T-cell (primary cell): ENCODE data around the gene KCTD13. TPM values are rescaled to one million over a fixed set of nuclear protein-coding genes. Genes with fewer than 3 reads are reported as not detected.

Experiments
- ATAC-seq, 4 experiments: fragments of 200-7000 bp in 3 of 4; fragments of 150-1000 bp in 1 of 4; cut with Tn5 transposase; replicated peaks in 1 of 4; 1 replicate in 3 of 4; 2 replicates in 1 of 4; pipeline ENCODE4 v1.10.0; 2021; ENCODE audit warnings: moderate library complexity in 3 of 4, mild to moderate bottlenecking in 2 of 4, moderate number of reproducible peaks in 1 of 4
- CTCF ChIA-PET, 2 donors: fragments of 300-600 bp; sonication (Branson Sonifier 250); formaldehyde crosslinking; loops; one replicate each; lab custom pipeline; 2022; ENCODE audit warnings: antibody characterized with exemption in 2 of 2; lab: Charles Lee
- POLR2A ChIA-PET, 2 donors: fragments of 300-600 bp; sonication (Branson Sonifier 250); formaldehyde crosslinking; loops; one replicate each; lab custom pipeline; 2022; ENCODE audit warnings: antibody characterized with exemption in 2 of 2; lab: Charles Lee
- DNase-seq, 35 experiments: peaks; one replicate each; pipeline versions ENCODE4 v3.0.0 to v3.0.0-alpha.2; 2013 to 2023
- H3K27ac ChIP-seq: one replicate; pipeline ENCODE4 v1.5.1; 2013; ENCODE audit warnings: low read length
- H3K27me3 ChIP-seq, 2 experiments: replicated peaks in 1 of 2; 1 replicate in 1 of 2; 2 replicates in 1 of 2; pipeline versions ENCODE4 v1.6.1 to v1.7.0; 2013; ENCODE audit warnings: low read length in 1 of 2, mixed read lengths in 1 of 2; ENCODE audit not compliant: control insufficient read depth in 2 of 2, insufficient read depth in 2 of 2; ENCODE audit errors: extremely low read depth in 1 of 2
- H3K36me3 ChIP-seq, 2 donors: 1 replicate in 1 of 2; 2 replicates in 1 of 2; pipeline versions ENCODE4 v1.6.1 to v1.7.0; 2013; ENCODE audit warnings: low read length in 1 of 2; ENCODE audit not compliant: control insufficient read depth in 2 of 2, insufficient read depth in 1 of 2; ENCODE audit errors: extremely low read depth in 1 of 2
- H3K4me1 ChIP-seq, 2 experiments: 1 replicate in 1 of 2; 2 replicates in 1 of 2; pipeline versions ENCODE4 v1.6.1 to v1.7.0; 2013; ENCODE audit warnings: low read length in 2 of 2, mixed read lengths in 1 of 2; ENCODE audit not compliant: insufficient read depth in 2 of 2, control insufficient read depth in 1 of 2; ENCODE audit errors: extremely low read depth in 1 of 2
- H3K4me3 ChIP-seq, 2 donors: 1 replicate in 1 of 2; 2 replicates in 1 of 2; pipeline versions ENCODE4 v1.5.1 to v1.7.0; 2013; ENCODE audit warnings: mild to moderate bottlenecking in 2 of 2, low read length in 1 of 2, moderate library complexity in 1 of 2; ENCODE audit not compliant: control insufficient read depth in 1 of 2; ENCODE audit errors: extremely low read depth in 1 of 2
- H3K9me3 ChIP-seq: 2 replicates; pipeline ENCODE4 v1.7.0; 2013
- H3K27ac Mint-ChIP-seq, 2 donors: one replicate each; pipeline ENCODE4 v1.8.0; 2020 to 2021; ENCODE audit warnings: mild to moderate bottlenecking in 2 of 2, mixed read lengths in 2 of 2
- H3K27me3 Mint-ChIP-seq, 2 donors: one replicate each; pipeline ENCODE4 v1.8.0; 2021 to 2022; ENCODE audit warnings: mixed read lengths in 2 of 2
- H3K36me3 Mint-ChIP-seq: one replicate; pipeline ENCODE4 v1.8.0; 2021; ENCODE audit warnings: mixed read lengths
- H3K4me1 Mint-ChIP-seq, 3 donors: one replicate each; pipeline ENCODE4 v1.8.0; 2020 to 2022; ENCODE audit warnings: mixed read lengths in 3 of 3, mild to moderate bottlenecking in 1 of 3
- H3K4me3 Mint-ChIP-seq, 3 donors: one replicate each; pipeline ENCODE4 v1.8.0; 2020 to 2022; ENCODE audit warnings: mild to moderate bottlenecking in 3 of 3, mixed read lengths in 3 of 3, moderate library complexity in 3 of 3
- H3K9me3 Mint-ChIP-seq, 3 donors: one replicate each; pipeline ENCODE4 v1.8.0; 2020 to 2022; ENCODE audit warnings: mixed read lengths in 3 of 3
- WGBS: methylation state at CpG from one replicate; pipeline ENCODE4 v1.1.5; 2013; ENCODE audit warnings: missing lambda C conversion rate; ENCODE audit not compliant: insufficient coverage; 5-methylcytosine and 5-hydroxymethylcytosine counted together
- total RNA-seq, 35 experiments: library from RNA in 6 of 35; stranded (reverse) in 6 of 35; fragments of 120-200 nt in 1 of 35; gene quantifications; one replicate each; pipeline versions ENCODE4 v1.2.1 to v1.2.4 and lab custom pipeline; 2013 to 2026

Gene KCTD13
- total RNA-seq, 5 donors from 2014 or later (not counting 1 experiment from before 2014, with no cell fraction given) = 48.4 to 87.3 (median 79.1) TPM

DNA sequence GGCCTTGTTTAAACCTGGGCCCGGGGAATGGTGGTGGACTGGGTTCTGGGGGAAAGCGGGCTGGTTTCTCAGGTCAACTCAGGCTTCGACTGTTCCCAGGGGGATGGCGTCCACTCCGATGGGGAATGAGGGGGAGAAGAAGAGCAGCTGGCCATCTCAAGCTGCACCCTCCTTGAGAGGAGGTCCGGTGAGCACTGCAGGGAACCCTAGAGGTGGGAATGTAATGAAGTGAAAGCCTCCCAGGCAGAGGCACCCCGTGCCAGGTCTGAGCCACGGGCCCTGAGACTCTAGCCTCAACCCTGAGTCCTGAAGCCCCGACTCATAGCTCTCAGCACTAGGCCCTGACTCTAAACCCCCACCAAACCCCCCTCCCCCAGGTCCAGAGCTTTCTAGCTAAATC is 61.8 kb downstream of the KCTD13 start:
- ChIA-PET POLR2A (no interaction called here), CTCF (interaction anchor here in 1 of 2 donors (1.6 kb wide), 1 partner anchor 16 kb away, joined by 4 read pairs; no protein-coding TSS in a partner anchor)
- Mint-ChIP-seq H3K4me3 (peak overlapping the region in 1 of 3 donors; percentile 17), H3K4me1 (peaks cover 20 to 33% (median 21%) of the 10 kb centered on the region in 3 donors), H3K27me3 (no peaks in the 10 kb centered on the region), H3K36me3 (peaks cover 13% of the 10 kb centered on the region), H3K9me3 (no peaks in the 10 kb centered on the region), H3K27ac (no peak overlapping the region)
- Histone ChIP-seq H3K4me3 (no peak overlapping the region), H3K27ac (no peak overlapping the region), H3K4me1 (peaks cover 5 to 31% of the 10 kb centered on the region in 2 experiments), H3K36me3 (peaks cover 6 to 20% of the 10 kb centered on the region in 2 donors), H3K27me3 (peaks cover 0 to 4% of the 10 kb centered on the region in 2 experiments), H3K9me3 (no peaks in the 10 kb centered on the region)
- DNase-seq (no peak), ATAC-seq (no peak)
- 72% methylated on average over 8 of the region's 9 CpGs for WGBS

DNA sequence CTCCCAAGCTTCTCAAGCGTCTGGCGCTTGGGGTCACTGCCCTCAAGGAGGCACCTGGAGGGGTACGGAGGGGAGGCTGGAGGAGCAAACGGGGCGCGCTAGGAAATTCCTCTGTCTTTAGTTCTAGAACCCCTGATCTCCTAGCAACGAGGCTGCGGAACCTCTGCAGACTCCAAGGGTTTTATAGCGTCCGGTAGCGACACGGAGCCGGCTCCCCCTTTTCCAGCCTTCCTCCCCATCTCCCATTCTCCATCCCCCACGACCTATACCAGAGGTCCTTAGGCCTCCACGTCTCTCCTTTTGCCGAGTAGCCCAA is 62.4 kb downstream of the KCTD13 start:
- Mint-ChIP-seq H3K27me3 (no peaks in the 10 kb centered on the region), H3K4me1 (peaks cover 20 to 33% (median 21%) of the 10 kb centered on the region in 3 donors), H3K27ac (peak overlapping the region; percentile 99 to 100), H3K9me3 (no peaks in the 10 kb centered on the region), H3K36me3 (peaks cover 18% of the 10 kb centered on the region), H3K4me3 (peak overlapping the region in 2 of 3 donors; percentile 91 to 94)
- no peaks in the 10 kb centered on the region for H3K9me3 ChIP-seq
- H3K27ac ChIP-seq = peak overlapping the region; percentile 99
- DNase-seq = no peak
- ChIA-PET POLR2A (no interaction called here), CTCF (interaction anchor here in 1 of 2 donors (0.5 to 1.6 kb wide), 2 partner anchors 15 to 1041 kb away, joined by 3 to 4 read pairs; partner anchors contain the start of gene ATXN2L)
- peak overlapping the region in 1 of 2 donors; percentile 2 for H3K4me3 ChIP-seq
- ATAC-seq = no peak
- peaks cover 12 to 26% of the 10 kb centered on the region in 2 donors for H3K36me3 ChIP-seq
- no CpG with 5 or more reads among the region's 16 CpGs for WGBS
- H3K4me1 ChIP-seq = peaks cover 5 to 31% of the 10 kb centered on the region in 2 experiments
- peaks cover 0 to 4% of the 10 kb centered on the region in 2 experiments for H3K27me3 ChIP-seq

DNA sequence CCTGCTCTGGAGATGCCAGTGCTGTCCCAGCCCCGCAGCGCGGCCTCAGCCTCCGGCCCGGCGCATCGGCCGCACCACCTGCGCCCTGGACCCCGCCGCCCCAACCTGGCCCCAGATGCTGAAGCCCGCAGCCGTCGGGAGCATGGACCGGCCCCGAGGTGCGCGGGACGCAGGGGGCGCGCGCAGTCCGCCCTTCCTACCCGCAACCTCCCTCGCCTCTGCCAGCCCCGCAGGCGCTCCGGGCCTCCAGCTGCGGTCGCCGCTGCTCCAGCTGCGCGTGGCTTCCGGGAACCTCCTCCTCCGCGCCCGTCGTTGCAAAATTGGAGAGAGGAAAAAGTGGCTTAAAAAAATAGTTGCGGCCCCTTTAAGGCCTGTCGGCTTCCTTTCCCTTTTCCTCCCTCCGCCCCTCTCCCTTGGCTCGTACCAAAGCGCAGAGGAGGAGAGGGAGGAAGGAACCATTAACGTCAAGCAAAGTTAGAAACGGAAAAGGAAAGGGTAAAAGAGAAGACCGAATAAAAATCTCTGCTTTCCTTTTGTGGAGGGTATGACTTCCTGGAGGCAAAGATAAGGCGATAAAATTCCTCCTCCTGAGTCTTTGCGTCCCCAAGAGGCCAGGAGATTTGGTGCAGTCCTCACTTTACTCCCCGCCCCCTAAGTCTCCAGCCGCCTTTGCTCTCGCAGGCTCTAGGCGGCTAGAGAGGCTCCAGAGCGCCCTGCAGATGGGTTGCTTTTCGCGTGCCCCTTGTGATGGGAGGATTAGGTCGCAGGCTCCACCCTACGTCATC is 63.0 kb downstream of the KCTD13 start, which contains the start of gene CDIPT:
TSS of gene CDIPT (minus strand) at position 343 of the 785 bp plus-strand sequence. CDS start 369 bp downstream, outside the sequence.
- Histone ChIP-seq H3K9me3 (no peaks in the 10 kb centered on the region), H3K27ac (peak within 1 kb of the TSS; percentile 99), H3K4me3 (peak within 1 kb of the TSS; percentile 82 to 83), H3K27me3 (peaks cover 0 to 4% of the 10 kb centered on the region in 2 experiments), H3K36me3 (peaks cover 15 to 31% of the 10 kb centered on the region in 2 donors), H3K4me1 (peaks cover 5 to 31% of the 10 kb centered on the region in 2 experiments)
- Mint-ChIP-seq H3K27ac (peak within 1 kb of the TSS; percentile 99 to 100), H3K4me3 (peak within 1 kb of the TSS; percentile 91 to 94 (median 94)), H3K27me3 (no peaks in the 10 kb centered on the region), H3K4me1 (peaks cover 20 to 33% (median 23%) of the 10 kb centered on the region in 3 donors), H3K9me3 (no peaks in the 10 kb centered on the region), H3K36me3 (peaks cover 22% of the 10 kb centered on the region)
- DNase-seq = peak; percentile 85 to 97 (median 92)
- ChIA-PET CTCF (interaction anchor here in 1 of 2 donors (0.5 to 1.6 kb wide), 2 partner anchors 15 to 1041 kb away, joined by 3 to 4 read pairs; partner anchors contain the start of gene ATXN2L), POLR2A (interaction anchor here in 1 of 2 donors (0.8 kb wide), 1 partner anchor 58 kb away, joined by 4 read pairs; no protein-coding TSS in a partner anchor)
- peak; percentile 97 to 98 (median 98) for ATAC-seq
- WGBS = 0% methylated on average over 26 of the region's 57 CpGs

GRCh38 chr16:29862383-29862883 is 63.6 kb downstream of the KCTD13 start:
- H3K4me1 ChIP-seq = peaks cover 5 to 31% of the 10 kb centered on the region in 2 experiments
- H3K36me3 Mint-ChIP-seq = peaks cover 22% of the 10 kb centered on the region
- H3K36me3 ChIP-seq = peaks cover 15 to 32% of the 10 kb centered on the region in 2 donors
- peak overlapping the region; percentile 91 to 94 (median 94) for H3K4me3 Mint-ChIP-seq
- POLR2A ChIA-PET = no interaction called here
- WGBS = 0% methylated on average over 26 of the region's 27 CpGs
- ATAC-seq (peak in 1 of 4 experiments; percentile 1), DNase-seq (peak in 1 of 35 experiments; percentile 8)
- no peaks in the 10 kb centered on the region for H3K9me3 Mint-ChIP-seq
- peaks cover 20 to 33% (median 23%) of the 10 kb centered on the region in 3 donors for H3K4me1 Mint-ChIP-seq
- peak overlapping the region; percentile 11 for H3K27ac ChIP-seq
- peak overlapping the region; percentile 92 to 93 for H3K27ac Mint-ChIP-seq
- peaks cover 0 to 3% of the 10 kb centered on the region in 2 experiments for H3K27me3 ChIP-seq
- H3K9me3 ChIP-seq = no peaks in the 10 kb centered on the region
- peak overlapping the region; percentile 82 to 83 for H3K4me3 ChIP-seq
- CTCF ChIA-PET = no interaction called here
- no peaks in the 10 kb centered on the region for H3K27me3 Mint-ChIP-seq

GRCh38 chr16:29860218-29860617 is 65.8 kb downstream of the KCTD13 start:
- H3K27me3 ChIP-seq = no peaks in the 10 kb centered on the region
- POLR2A ChIA-PET = no interaction called here
- peaks cover 5 to 31% of the 10 kb centered on the region in 2 experiments for H3K4me1 ChIP-seq
- no peak overlapping the region for H3K27ac Mint-ChIP-seq
- peaks cover 20 to 33% (median 23%) of the 10 kb centered on the region in 3 donors for H3K4me1 Mint-ChIP-seq
- peaks cover 22% of the 10 kb centered on the region for H3K36me3 Mint-ChIP-seq
- no peak overlapping the region for H3K4me3 ChIP-seq
- H3K9me3 ChIP-seq = no peaks in the 10 kb centered on the region
- CTCF ChIA-PET = no interaction called here
- H3K27me3 Mint-ChIP-seq = no peaks in the 10 kb centered on the region
- 90% methylated on average over 7 of the region's 9 CpGs for WGBS
- no peak for DNase-seq
- peak overlapping the region; percentile 91 to 94 (median 94) for H3K4me3 Mint-ChIP-seq
- H3K27ac ChIP-seq = no peak overlapping the region
- ATAC-seq = no peak
- H3K36me3 ChIP-seq = peaks cover 15 to 32% of the 10 kb centered on the region in 2 donors
- no peaks in the 10 kb centered on the region for H3K9me3 Mint-ChIP-seq

GRCh38 chr16:29858974-29859373 is 67.1 kb downstream of the KCTD13 start:
- WGBS = 97% methylated on average over 17 of the region's 19 CpGs
- Mint-ChIP-seq H3K4me3 (no peak overlapping the region), H3K27ac (no peak overlapping the region)

More at GRCh38 chr16:29858974-29859373, 67.1 kb downstream of the KCTD13 start:
- Mint-ChIP-seq H3K4me1 (peaks cover 20 to 31% (median 23%) of the 10 kb centered on the region in 3 donors), H3K27me3 (no peaks in the 10 kb centered on the region), H3K9me3 (no peaks in the 10 kb centered on the region), H3K36me3 (peaks cover 22% of the 10 kb centered on the region)
- Histone ChIP-seq H3K36me3 (peaks cover 15 to 32% of the 10 kb centered on the region in 2 donors), H3K27ac (no peak overlapping the region), H3K4me3 (no peak overlapping the region), H3K27me3 (no peaks in the 10 kb centered on the region), H3K4me1 (peaks cover 5 to 31% of the 10 kb centered on the region in 2 experiments), H3K9me3 (no peaks in the 10 kb centered on the region)
- CTCF ChIA-PET = no interaction called here
- ATAC-seq (no peak), DNase-seq (no peak)
- POLR2A ChIA-PET = no interaction called here
